Mucosa of gallbladder (tissue), 1 donor: ENCODE measurements around the gene TERC. TPM values are rescaled to one million over a fixed set of nuclear protein-coding genes. Genes with fewer than 3 reads are reported as not detected.
"Not testable (repeated sequence)": the region's sequence is repeated elsewhere in the genome, so short reads cannot be mapped to it uniquely, and the experiment has no call there.

Experiments
- DNase-seq: peaks from one replicate; pipeline ENCODE4 v3.0.0-alpha.2; 2020; ENCODE audit warnings: low spot score
- total RNA-seq: library from RNA; stranded (reverse); gene quantifications from one replicate; pipeline ENCODE4 v1.2.1, GENCODE V29; 2021
- donor health status: DM: no; HTN: no; CAD: no.

Gene TERC
- total RNA-seq, 1 donor from 2014 or later: 3.5 TPM

DNA sequence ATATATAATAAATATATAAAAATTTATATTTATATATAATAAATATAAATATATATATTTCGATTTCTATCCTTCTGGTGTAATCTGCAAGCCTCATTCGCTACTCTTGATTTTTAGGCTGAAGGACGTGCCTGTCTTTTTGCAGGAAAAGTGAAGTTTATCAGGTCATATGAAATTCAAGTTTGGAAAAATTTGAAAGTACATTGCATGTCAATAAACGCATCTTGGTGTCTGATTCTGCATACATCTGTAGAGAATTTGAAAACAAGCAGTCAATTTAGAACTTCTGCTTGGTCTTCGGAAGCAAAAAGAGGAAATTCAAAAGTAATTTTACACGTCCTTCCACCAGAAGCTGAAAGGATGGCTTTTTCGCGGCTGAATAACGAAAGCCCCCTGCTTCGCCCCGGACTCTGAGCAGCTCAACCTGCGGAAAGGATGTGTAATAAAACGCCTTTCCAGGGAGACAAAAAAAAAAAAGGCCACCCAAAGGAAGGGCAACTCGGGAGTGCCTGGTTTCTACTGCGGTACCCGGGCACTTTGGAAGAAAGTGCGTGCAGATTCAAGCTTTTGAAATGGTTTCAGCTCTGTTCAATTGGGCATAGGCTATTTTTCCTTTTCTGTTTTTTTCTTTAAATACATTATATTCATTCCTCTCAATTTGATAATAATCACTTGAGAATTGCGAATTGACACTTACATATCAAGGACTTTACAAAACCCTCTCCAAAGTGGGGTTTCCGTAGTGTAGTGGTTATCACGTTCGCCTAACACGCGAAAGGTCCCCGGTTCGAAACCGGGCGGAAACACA lies 6.8 kb upstream of the TERC start:
- DNase-seq: peak; percentile 71

DNA sequence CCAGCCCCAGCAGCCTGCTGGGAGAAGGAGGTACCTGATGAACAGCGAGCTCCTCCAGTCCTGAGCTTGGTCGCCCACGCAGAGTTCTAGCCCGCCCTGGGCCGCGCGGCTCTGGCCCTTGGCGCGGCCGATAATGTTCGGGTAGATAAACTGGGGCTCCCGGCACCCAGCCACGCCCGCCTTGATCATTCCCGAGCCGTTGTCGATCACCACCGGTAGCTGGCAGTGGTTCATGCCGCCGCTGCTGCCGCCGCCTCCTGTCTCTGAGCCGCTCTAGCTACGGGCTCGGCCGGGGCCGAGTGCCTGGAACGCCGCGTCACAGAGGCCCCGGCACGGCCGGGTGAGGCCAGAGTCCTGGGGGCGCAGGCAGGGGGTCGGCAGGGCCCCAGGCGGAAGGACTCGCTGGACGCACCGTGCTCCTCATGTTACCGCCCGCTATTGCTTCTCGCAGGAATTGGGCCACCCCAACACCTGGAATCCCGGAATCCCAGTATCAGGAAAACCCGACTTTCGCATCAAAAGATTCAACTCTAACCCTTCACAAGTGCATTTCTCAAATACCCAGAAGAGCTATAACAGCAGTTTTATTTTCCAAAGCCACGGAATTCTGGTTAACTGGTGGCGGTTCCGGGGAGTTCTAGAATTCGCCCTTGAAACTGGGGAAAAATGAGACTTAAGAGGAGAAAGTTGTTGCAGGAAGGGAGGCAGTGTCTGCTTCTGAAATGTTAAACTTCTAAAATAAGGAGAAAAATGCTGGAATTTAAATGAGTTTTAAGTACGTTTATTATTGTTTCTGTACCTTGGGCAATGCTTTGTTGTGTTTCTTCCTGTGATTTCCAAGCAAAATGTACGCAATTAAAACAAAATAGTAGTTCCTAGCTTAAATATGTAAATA lies 4.7 kb upstream of the TERC start, which contains the start of gene ACTRT3:
TSS of gene ACTRT3 (minus strand) at position 275 of the 895 bp plus-strand sequence. CDS start at position 234, 41 bp downstream.
- DNase-seq: peak; percentile 66

DNA sequence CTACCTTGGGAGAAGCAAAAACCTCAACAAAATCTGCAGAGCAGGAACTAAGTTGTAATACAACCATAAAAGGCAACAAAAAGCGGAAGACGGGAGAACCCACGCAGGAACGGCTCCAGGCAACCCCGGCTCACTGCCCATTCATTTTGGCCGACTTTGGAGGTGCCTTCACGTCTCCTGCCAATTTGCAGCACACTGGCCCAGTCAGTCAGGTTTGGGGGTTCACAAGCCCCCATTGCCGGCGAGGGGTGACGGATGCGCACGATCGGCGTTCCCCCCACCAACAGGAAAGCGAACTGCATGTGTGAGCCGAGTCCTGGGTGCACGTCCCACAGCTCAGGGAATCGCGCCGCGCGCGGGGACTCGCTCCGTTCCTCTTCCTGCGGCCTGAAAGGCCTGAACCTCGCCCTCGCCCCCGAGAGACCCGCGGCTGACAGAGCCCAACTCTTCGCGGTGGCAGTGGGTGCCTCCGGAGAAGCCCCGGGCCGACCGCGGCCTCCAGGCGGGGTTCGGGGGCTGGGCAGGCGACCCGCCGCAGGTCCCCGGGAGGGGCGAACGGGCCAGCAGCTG lies 463 bp downstream of the TERC start:
- DNase-seq: peak; percentile 57

DNA sequence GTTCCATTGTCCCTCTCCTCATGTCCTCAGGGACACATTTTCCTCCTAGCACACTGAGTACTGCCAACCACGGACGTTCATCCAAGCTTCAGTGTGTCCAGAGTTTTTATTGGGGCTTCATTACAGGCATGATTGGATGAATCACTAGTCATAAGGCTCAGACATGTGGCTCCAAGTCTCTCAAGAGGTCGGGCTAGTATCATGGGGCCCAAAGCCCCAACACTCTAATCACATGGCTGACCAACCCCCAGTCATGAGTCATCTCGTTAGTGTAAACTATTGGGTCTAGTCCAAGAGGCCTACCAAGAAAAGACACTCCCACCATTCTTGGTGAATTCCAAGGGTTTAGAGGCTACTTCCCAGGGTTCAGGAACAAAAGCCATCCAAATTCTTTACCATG lies 4.4 kb downstream of the TERC start:
- DNase-seq: no peak

DNA sequence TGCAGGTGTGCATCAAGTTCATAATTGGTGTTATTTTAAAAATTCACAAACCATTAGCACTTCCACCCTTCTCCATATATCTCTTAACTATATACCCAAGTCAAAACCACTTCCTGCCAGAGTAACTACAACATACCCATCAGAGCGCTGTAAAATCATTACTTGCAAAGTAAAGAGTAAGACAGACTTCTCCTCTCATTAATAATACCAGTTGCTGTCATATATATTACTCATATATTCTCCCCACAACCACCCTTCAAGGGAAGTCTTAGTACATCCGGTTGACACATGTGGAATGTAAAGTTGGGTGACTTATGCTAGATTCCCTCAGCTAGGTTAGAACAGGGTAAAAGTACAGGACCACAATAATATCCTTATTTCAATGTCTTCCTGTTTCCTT lies 5.6 kb downstream of the TERC start:
- DNase-seq: no peak

DNA sequence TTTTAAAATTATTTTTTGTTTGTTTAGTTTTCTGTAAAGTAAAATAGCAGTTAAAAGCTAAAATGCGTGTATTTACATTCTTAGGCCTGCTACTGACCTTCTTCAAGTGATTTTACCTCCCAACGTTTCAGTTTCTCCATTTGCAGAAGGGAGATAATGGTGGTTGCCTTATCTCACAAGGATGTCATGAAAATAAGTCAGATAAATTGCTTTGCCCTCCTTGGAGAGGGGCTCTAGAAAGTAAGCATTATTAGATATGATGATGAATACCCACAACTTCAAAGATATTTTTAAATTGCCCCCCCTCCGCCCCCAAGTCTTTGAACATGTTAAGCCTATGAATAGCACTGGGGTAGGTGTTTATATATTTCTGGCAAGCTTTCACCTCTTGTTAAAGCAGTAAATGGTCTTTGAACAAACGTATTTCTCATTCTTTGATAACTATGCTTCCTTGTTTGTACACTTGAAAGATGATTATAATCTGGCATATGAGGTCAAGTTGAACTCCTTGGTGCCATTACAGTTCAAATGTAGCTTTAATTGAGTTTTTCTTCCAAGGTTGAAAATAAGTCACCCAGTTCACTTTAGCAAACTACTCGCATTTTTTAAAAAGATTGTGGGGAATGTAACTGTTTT lies 6.4 kb downstream of the TERC start:
- DNase-seq: no peak

DNA sequence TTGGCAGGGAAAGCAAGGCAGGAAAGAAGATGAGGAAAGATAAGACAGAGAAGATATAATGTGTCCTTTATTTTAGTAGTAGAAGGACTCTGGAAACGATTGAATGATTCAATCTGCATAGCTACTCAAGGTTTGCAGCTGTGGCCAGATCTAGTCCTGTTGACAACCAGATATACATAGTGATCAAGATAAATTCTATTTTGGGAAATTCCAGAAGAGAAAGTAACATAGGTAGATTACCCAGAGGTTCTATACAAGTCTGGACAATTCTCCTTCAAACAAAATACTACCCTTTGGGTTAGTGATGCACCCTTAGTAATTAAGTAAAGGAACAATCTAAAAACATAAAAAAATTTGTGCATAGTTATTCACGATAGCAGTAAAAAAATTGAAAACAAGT lies 9.4 kb downstream of the TERC start:
- no peak for DNase-seq

DNA sequence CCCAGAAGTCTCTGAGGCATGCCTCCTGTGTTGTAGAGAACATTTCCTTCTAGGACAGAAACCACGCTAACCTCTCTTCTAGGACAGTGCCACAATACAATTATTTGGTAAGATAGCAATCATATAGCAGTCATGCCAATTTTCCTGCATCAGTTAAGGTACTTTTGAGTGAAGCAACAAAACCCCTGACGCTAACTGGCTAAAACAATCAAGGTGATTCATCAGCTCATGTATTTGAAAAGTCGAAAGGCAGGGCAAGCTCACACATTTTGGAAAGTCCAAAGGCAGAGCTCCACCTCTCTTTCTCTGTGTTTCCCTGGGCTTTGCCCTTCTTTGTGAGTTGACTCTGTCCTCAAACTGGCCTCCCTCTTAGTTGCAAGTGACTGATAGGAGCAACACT lies 10.1 kb downstream of the TERC start:
- DNase-seq: no peak

DNA sequence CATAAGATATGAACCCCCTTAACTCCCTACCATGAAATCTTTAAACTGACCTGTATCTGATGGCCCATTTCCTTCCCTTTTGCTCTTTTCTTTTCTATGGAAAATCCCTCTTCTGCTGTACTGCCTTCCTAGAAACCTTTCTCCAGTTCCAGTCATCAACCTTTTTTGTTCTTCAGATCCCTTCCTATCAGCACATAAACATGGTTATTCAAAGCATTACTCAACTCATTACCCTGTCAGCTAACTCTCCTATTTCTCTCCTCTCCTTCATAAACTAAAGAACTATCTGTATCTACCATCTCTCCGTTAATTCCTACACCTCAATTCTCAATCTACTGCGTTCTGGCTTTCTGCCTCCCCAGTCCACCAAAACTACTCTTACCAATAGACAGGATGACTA lies 13.0 kb downstream of the TERC start:
- DNase-seq: no peak

DNA sequence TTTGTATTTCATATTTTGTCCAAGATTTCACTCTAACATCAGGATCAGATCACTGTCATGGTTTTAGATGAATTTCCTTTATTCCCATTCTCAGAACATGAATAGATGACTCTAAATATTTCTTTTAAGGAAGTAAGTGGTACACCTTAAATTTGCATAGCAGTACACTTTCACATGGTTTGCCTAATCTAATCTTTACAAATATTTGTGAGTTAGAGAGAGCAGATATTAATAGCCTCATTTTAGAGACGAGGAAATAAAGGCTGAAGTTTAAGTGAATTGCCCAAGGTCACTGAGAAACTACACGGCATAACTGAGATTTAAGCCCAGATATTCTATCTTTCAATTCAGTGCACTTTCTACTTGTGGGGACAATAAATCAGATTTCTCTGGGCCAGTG lies 14.2 kb downstream of the TERC start:
- no peak for DNase-seq

DNA sequence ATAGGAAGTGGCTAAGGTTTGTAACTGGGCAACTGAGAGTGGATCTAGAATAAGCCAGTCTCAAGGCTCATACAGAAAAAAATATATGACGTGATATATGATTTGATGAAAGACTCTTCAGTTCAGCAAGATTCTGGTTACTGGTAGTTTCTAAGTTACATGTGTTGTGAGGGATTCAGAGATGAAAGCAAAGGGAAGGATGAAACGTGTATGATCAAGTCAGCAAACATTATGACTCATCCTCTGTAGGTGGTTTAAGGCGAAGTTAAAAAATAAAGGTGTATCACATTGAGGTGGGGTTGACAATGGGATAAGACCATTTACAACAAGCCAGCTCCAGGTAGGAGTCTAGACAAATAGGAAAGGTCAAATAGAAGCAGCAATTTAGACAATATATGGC lies 16.2 kb downstream of the TERC start:
- DNase-seq: no peak

DNA sequence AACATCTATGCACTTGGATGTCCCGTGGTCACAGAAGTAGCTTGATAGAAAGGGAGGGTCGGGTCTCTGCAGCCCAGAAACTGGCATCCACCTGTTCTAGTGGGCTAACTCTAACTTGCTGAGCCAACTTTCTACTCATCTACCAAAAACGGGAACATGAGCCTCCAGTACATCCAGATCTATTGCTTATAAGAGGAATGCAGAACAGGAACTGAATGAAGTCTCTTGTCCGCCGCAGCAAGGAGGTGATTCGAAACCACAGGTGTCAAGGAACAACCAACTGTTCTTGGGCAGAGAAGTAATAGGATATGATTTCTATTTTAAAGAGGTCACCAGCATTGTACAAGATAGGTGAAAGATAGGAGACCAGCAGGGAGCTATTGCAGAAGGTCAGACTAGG lies 17.9 kb downstream of the TERC start:
- DNase-seq: no peak

DNA sequence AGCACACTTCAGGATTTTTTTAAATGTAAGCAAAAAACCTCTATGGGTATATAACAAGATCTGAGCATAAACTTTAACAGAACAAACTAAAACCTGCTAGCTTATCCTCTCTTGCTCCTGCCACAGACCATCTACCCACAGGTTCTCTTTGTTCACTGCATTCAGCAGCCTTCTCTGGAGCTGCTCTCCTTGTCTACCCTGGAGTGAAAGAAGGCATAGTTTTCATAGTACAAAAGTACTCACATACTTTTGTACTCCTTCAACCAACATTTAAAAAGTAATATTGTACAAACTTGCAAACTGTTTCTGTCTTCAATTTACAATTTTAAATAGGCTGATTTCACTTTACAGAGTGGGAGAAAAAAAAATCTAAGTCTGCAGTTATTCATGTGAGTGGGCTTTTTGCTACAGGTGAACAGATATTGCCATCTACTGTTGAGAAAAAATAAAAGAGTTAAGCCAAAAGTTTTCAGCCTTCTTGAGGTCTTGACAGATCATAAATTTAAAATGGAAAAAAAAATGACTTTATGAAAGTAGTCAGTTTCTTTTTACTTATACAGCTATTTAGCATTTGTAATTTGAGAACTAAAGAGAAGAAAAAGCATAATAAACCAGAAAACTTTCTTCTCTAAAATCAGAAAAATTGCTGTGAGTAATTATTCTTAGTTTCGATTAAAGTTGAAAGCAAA lies 20.4 kb downstream of the TERC start:
- DNase-seq: no peak

DNA sequence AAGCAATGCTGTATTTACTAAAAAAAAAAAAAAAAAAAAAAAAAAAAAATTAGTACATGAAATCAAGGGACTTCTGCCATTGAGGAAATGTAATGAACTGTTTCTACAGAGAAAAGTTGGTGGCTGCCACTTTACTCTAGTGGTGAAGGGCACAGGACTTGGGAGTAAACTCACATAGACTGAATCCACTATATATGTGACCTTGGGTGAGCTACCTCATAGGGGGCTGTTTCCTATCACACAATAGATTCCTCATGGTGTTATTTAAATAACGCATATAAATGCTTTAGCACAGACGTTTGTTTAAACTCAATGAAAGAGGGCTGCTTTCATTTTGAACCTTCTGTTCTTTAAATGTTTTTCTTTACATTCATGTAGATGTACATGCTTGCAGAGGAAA lies 25.8 kb downstream of the TERC start:
- DNase-seq: no peak

DNA sequence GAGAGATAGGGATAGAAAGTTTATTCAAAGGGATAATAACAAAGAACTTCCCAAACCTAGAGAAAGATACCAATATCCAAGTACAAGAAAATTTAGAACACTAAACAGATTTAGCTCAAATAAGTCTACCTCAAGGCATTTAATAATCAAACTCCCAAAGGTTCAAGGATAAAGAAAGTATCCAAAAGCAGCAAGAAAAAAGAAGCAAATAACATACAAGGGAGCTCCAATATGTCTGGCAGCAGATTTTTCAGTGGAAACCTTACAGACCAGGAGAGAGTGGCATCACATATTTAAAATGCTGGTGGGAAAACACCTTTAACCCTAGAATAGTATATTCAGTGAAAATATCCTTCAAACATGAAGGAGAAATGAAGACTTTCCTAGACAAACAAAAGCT lies 33.0 kb downstream of the TERC start:
- DNase-seq: not testable (repeated sequence)

DNA sequence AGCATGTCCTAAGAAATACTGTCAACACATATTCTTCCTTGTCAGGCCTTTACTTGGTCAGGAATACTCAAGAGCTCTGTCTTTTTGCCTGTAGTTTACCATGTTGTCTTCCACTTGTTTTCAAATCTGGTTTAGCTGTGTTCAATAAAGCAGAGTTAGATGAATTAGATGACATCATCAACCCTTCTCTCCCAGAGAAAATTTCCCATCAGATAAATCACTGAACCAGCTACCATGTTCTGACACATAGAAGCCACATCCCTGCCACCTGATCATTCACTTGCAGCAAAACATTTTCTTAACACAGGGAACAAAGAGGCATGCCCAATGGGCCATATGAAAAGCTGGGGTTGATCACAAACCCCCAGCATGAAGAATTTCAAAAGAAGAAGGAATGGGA lies 42.1 kb downstream of the TERC start:
- no peak for DNase-seq

DNA sequence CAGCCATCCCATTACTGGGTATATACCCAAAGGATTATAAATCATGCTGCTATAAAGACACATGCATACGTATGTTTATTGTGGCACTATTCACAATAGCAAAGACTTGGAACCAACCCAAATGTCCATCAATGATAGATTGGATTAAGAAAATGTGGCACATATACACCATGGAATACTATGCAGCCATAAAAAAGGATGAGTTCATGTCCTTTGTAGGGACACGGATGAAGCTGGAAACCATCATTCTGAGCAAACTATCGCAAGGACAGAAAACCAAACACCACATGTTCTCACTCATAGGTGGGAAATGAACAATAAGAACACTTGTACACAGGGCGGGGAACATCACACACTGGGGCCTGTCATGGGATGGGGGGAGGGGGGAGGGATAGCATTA lies 46.4 kb downstream of the TERC start:
- not testable (repeated sequence) for DNase-seq
